NCI-H774 (cell line): ENCODE measurements around the gene INTS14.
A peak's percentile ranks its signal among the peaks of the same experiment; 100 is the strongest.

ENCODE experiments used
- DNase-seq: peaks from one replicate; lab custom pipeline; 2025; lab: John Stamatoyannopoulos, UW

Gene INTS14

GRCh38 chr15:65610871-65611718 is at the start of gene INTS14:
Gene INTS14 (minus strand): TSS chr15:65611131. CDS start chr15:65607380, 3,751 bp downstream.
- DNase-seq: peak; percentile 95

- DNase-seq: no peak
These were observed 48.6 kb upstream of the INTS14 start for GRCh38 chr15:65659502-65660052.

- DNase-seq: no peak
These were observed 44.5 kb upstream of the INTS14 start for GRCh38 chr15:65655457-65655856.

- DNase-seq: no peak
These were observed 44.1 kb upstream of the INTS14 start for GRCh38 chr15:65655026-65655425.

GRCh38 chr15:65653801-65654521 is 43.0 kb upstream of the INTS14 start:
- no peak for DNase-seq

GRCh38 chr15:65653341-65653740 is 42.4 kb upstream of the INTS14 start:
- no peak for DNase-seq

- DNase-seq: no peak
These were observed 41.2 kb upstream of the INTS14 start for GRCh38 chr15:65651831-65652749.

GRCh38 chr15:65651042-65651322 is 40.1 kb upstream of the INTS14 start:
- no peak for DNase-seq

- no peak for DNase-seq
These were observed 39.5 kb upstream of the INTS14 start for GRCh38 chr15:65650312-65651041.

GRCh38 chr15:65646486-65646885 is 35.6 kb upstream of the INTS14 start:
- DNase-seq: no peak

GRCh38 chr15:65645392-65645791 is 34.5 kb upstream of the INTS14 start:
- DNase-seq: no peak

GRCh38 chr15:65644282-65644681 is 33.4 kb upstream of the INTS14 start:
- no peak for DNase-seq

GRCh38 chr15:65642594-65642993 is 31.7 kb upstream of the INTS14 start:
- DNase-seq: no peak

- DNase-seq: no peak
These were observed 31.0 kb upstream of the INTS14 start for GRCh38 chr15:65641768-65642475.

- no peak for DNase-seq
These were observed 28.6 kb upstream of the INTS14 start for GRCh38 chr15:65639509-65639908.

GRCh38 chr15:65638681-65639089 is 27.8 kb upstream of the INTS14 start:
- peak; percentile 58 for DNase-seq

- no peak for DNase-seq
These were observed 27.2 kb upstream of the INTS14 start for GRCh38 chr15:65638109-65638508.

GRCh38 chr15:65634356-65634755 is 23.4 kb upstream of the INTS14 start:
- DNase-seq: no peak

- DNase-seq: no peak
These were observed 22.8 kb upstream of the INTS14 start for GRCh38 chr15:65633752-65634151.

GRCh38 chr15:65632780-65633375 is 21.9 kb upstream of the INTS14 start:
- no peak for DNase-seq
